HG03175 (cell line): Measurements from ENCODE around the gene COPZ1.

Experiments used
- ATAC-seq: cut with Tn5 transposase; IDR thresholded peaks from one replicate; pipeline ENCODE4 v1.9.1; 2021; ENCODE audit warnings: mild to moderate bottlenecking, moderate library complexity; ENCODE audit not compliant: unreplicated experiment

The COPZ1 gene

GRCh38 chr12:54376596-54376995, 51.7 kb downstream of the COPZ1 start:
- ATAC-seq, result no peak

GRCh38 chr12:54377007-54377406, 52.1 kb downstream of the COPZ1 start:
- ATAC-seq, result no peak

- ATAC-seq, result no peak
Measured at GRCh38 chr12:54377797-54378515, 53.0 kb downstream of the COPZ1 start.

- ATAC-seq, result no peak
Measured at GRCh38 chr12:54378796-54379397, 54.0 kb downstream of the COPZ1 start.

- peak; percentile 82 for ATAC-seq
Measured at GRCh38 chr12:54379398-54380201, 54.7 kb downstream of the COPZ1 start.

GRCh38 chr12:54381136-54381535, 56.2 kb downstream of the COPZ1 start:
- no peak for ATAC-seq

- no peak for ATAC-seq
Measured at GRCh38 chr12:54383041-54383609, 58.2 kb downstream of the COPZ1 start.

- peak; percentile 35 for ATAC-seq
Measured at GRCh38 chr12:54384591-54385041, 59.7 kb downstream of the COPZ1 start, which contains the start of gene ZNF385A. Gene ZNF385A (minus strand): TSS chr12:54384733. CDS start chr12:54384514, 219 bp downstream.

GRCh38 chr12:54385251-54385914, 60.5 kb downstream of the COPZ1 start:
- peak; percentile 51 for ATAC-seq

GRCh38 chr12:54386403-54387113, 61.6 kb downstream of the COPZ1 start:
- no peak for ATAC-seq

- ATAC-seq, result no peak
Measured at GRCh38 chr12:54387114-54387467, 62.2 kb downstream of the COPZ1 start.

GRCh38 chr12:54388237-54389133, 63.6 kb downstream of the COPZ1 start:
- no peak for ATAC-seq

- ATAC-seq, result no peak
Measured at GRCh38 chr12:54389134-54389508, 64.2 kb downstream of the COPZ1 start.

- no peak for ATAC-seq
Measured at GRCh38 chr12:54389607-54390175, 64.8 kb downstream of the COPZ1 start.

GRCh38 chr12:54390176-54390667, 65.3 kb downstream of the COPZ1 start:
- ATAC-seq, result no peak

GRCh38 chr12:54390668-54391551, 66.0 kb downstream of the COPZ1 start:
- ATAC-seq, result peak; percentile 73

- ATAC-seq, result no peak
Measured at GRCh38 chr12:54392485-54393206, 67.7 kb downstream of the COPZ1 start.
